GM18870 (cell line): ENCODE measurements around the gene MTRFR.

Experiments
- ATAC-seq: cut with Tn5 transposase; IDR thresholded peaks from one replicate; pipeline ENCODE4 v1.9.1; 2021; ENCODE audit warnings: moderate library complexity; ENCODE audit not compliant: unreplicated experiment

Gene MTRFR

GRCh38 chr12:123269896-123270213, 36.6 kb downstream of the MTRFR start:
- no peak for ATAC-seq

- no peak for ATAC-seq
These were observed 37.2 kb downstream of the MTRFR start for GRCh38 chr12:123270214-123271000.

GRCh38 chr12:123271001-123271668, 37.9 kb downstream of the MTRFR start:
- no peak for ATAC-seq

GRCh38 chr12:123273166-123273565, 39.9 kb downstream of the MTRFR start:
- no peak for ATAC-seq

GRCh38 chr12:123278101-123278627, 44.9 kb downstream of the MTRFR start:
- ATAC-seq: peak; percentile 85

- ATAC-seq: no peak
These were observed 47.7 kb downstream of the MTRFR start for GRCh38 chr12:123280971-123281370.

GRCh38 chr12:123282111-123282510, 48.9 kb downstream of the MTRFR start:
- no peak for ATAC-seq

- ATAC-seq: no peak
These were observed 50.2 kb downstream of the MTRFR start for GRCh38 chr12:123283461-123283860.

GRCh38 chr12:123284669-123285068, 51.4 kb downstream of the MTRFR start:
- no peak for ATAC-seq

GRCh38 chr12:123286652-123287373, 53.6 kb downstream of the MTRFR start:
- no peak for ATAC-seq

- ATAC-seq: no peak
These were observed 55.6 kb downstream of the MTRFR start for GRCh38 chr12:123288751-123289346.

- no peak for ATAC-seq
These were observed 56.7 kb downstream of the MTRFR start for GRCh38 chr12:123289911-123290310.

- no peak for ATAC-seq
These were observed 60.0 kb downstream of the MTRFR start for GRCh38 chr12:123293178-123293760.

GRCh38 chr12:123305136-123305535, 71.9 kb downstream of the MTRFR start:
- no peak for ATAC-seq

- ATAC-seq: no peak
These were observed 73.0 kb downstream of the MTRFR start for GRCh38 chr12:123306200-123306599.
